ENCODE results near the gene IFNA6.

IFNA6 gene

GRCh38 chr9:21395778-21396717 lies 45.4 kb upstream of the IFNA6 start:
- Histone ChIP-seq H3K27me3 (ENCODE audit: low read length) (no peaks in the 10 kb centered on the region), H3K4me3 (ENCODE audit: insufficient read depth, low read length, poor library complexity, severe bottlenecking) (no peak overlapping the region), H2AFZ (ENCODE audit: low read depth, low read length, severe bottlenecking) (no peak overlapping the region), H4K20me1 (ENCODE audit: low read depth, low read length) (no peaks in the 10 kb centered on the region), H3K4me2 (ENCODE audit: low read depth, low read length, poor library complexity, severe bottlenecking) (no peak overlapping the region), H3K79me2 (ENCODE audit: insufficient read depth, low read length) (no peaks in the 10 kb centered on the region), H3K9ac (ENCODE audit: low read length) (no peak overlapping the region), H3F3A (ENCODE audit: insufficient read depth) (no peaks in the 10 kb centered on the region), H3K36me3 (ENCODE audit: low read length) (no peaks in the 10 kb centered on the region), H3K27ac (ENCODE audit: low read depth, low read length) (no peak overlapping the region), H3K9me3 (ENCODE audit: insufficient read depth, low read length) (no peaks in the 10 kb centered on the region), H3K9me2 (replicated peaks; ENCODE audit: insufficient read depth, low read length) (no peaks in the 10 kb centered on the region)
- TF ChIP-seq CTCF (IDR thresholded peaks at IDR 0.05; ENCODE audit: insufficient read depth, low read length, poor library complexity, severe bottlenecking) (peak; percentile 73), EZH2phosphoT487 (conservative IDR thresholded peaks at IDR 0.05; ENCODE audit: low read length) (no peak)

GRCh38 chr9:21392270-21392669 lies 41.6 kb upstream of the IFNA6 start:
- Histone ChIP-seq H3K4me3 (ENCODE audit: insufficient read depth, low read length, poor library complexity, severe bottlenecking) (no peak overlapping the region), H3F3A (ENCODE audit: insufficient read depth) (no peaks in the 10 kb centered on the region), H3K9me2 (replicated peaks; ENCODE audit: insufficient read depth, low read length) (no peaks in the 10 kb centered on the region), H3K9me3 (ENCODE audit: insufficient read depth, low read length) (no peaks in the 10 kb centered on the region), H3K36me3 (ENCODE audit: low read length) (no peaks in the 10 kb centered on the region), H3K9ac (ENCODE audit: low read length) (no peak overlapping the region), H3K79me2 (ENCODE audit: insufficient read depth, low read length) (no peaks in the 10 kb centered on the region), H3K27me3 (ENCODE audit: low read length) (no peaks in the 10 kb centered on the region), H3K4me2 (ENCODE audit: low read depth, low read length, poor library complexity, severe bottlenecking) (no peak overlapping the region), H3K27ac (ENCODE audit: low read depth, low read length) (no peak overlapping the region), H2AFZ (ENCODE audit: low read depth, low read length, severe bottlenecking) (no peak overlapping the region), H4K20me1 (ENCODE audit: low read depth, low read length) (no peaks in the 10 kb centered on the region)
- no peak for TF ChIP-seq EZH2phosphoT487 (conservative IDR thresholded peaks at IDR 0.05; ENCODE audit: low read length)
- TF ChIP-seq CTCF (IDR thresholded peaks at IDR 0.05; ENCODE audit: insufficient read depth, low read length, poor library complexity, severe bottlenecking): no peak

GRCh38 chr9:21385131-21385670 lies 34.5 kb upstream of the IFNA6 start, which contains the start of gene IFNA2:
Gene IFNA2, minus strand, starts transcription at chr9:21385398. Its CDS starts 69 bp downstream, at chr9:21385329.
- Histone ChIP-seq H3K27me3 (ENCODE audit: low read length) (no peaks in the 10 kb centered on the region), H3K27ac (ENCODE audit: low read depth, low read length) (no peak within 1 kb of the TSS), H2AFZ (ENCODE audit: low read depth, low read length, severe bottlenecking) (no peak within 1 kb of the TSS), H3K36me3 (ENCODE audit: low read length) (no peaks in the 10 kb centered on the region), H3K79me2 (ENCODE audit: insufficient read depth, low read length) (no peaks in the 10 kb centered on the region), H3K4me3 (ENCODE audit: insufficient read depth, low read length, poor library complexity, severe bottlenecking) (no peak within 1 kb of the TSS), H3K9me3 (ENCODE audit: insufficient read depth, low read length) (no peaks in the 10 kb centered on the region), H3F3A (ENCODE audit: insufficient read depth) (no peaks in the 10 kb centered on the region), H3K9me2 (replicated peaks; ENCODE audit: insufficient read depth, low read length) (no peaks in the 10 kb centered on the region), H3K4me2 (ENCODE audit: low read depth, low read length, poor library complexity, severe bottlenecking) (no peak within 1 kb of the TSS), H3K9ac (ENCODE audit: low read length) (no peak within 1 kb of the TSS), H4K20me1 (ENCODE audit: low read depth, low read length) (no peaks in the 10 kb centered on the region; the same call in 1 of the 2 replicates)
- no peak for TF ChIP-seq EZH2phosphoT487 (conservative IDR thresholded peaks at IDR 0.05; ENCODE audit: low read length)

- Histone ChIP-seq H2AFZ (ENCODE audit: low read depth, low read length, severe bottlenecking) (no peak overlapping the region), H3K4me2 (ENCODE audit: low read depth, low read length, poor library complexity, severe bottlenecking) (no peak overlapping the region)
These were observed 32.9 kb upstream of the IFNA6 start for GRCh38 chr9:21383627-21384026.

More at GRCh38 chr9:21383627-21384026, 32.9 kb upstream of the IFNA6 start:
- Histone ChIP-seq H4K20me1 (ENCODE audit: low read depth, low read length) (no peaks in the 10 kb centered on the region; the same call in 1 of the 2 replicates), H3K9me3 (ENCODE audit: insufficient read depth, low read length) (no peaks in the 10 kb centered on the region), H3K27me3 (ENCODE audit: low read length) (no peaks in the 10 kb centered on the region), H3F3A (ENCODE audit: insufficient read depth) (no peaks in the 10 kb centered on the region), H3K36me3 (ENCODE audit: low read length) (no peaks in the 10 kb centered on the region), H3K27ac (ENCODE audit: low read depth, low read length) (no peak overlapping the region), H3K4me3 (ENCODE audit: insufficient read depth, low read length, poor library complexity, severe bottlenecking) (no peak overlapping the region), H3K79me2 (ENCODE audit: insufficient read depth, low read length) (no peaks in the 10 kb centered on the region), H3K9ac (ENCODE audit: low read length) (no peak overlapping the region), H3K9me2 (replicated peaks; ENCODE audit: insufficient read depth, low read length) (no peaks in the 10 kb centered on the region)
- TF ChIP-seq EZH2phosphoT487 (conservative IDR thresholded peaks at IDR 0.05; ENCODE audit: low read length): no peak
- no peak for TF ChIP-seq CTCF (IDR thresholded peaks at IDR 0.05; ENCODE audit: insufficient read depth, low read length, poor library complexity, severe bottlenecking)
